Mesendoderm (in vitro differentiated cells): ENCODE data around the gene HOXC12.

Experiments used
- DNase-seq: peaks from one replicate; pipeline ENCODE4 v3.0.0; 2013
- H2AK5ac ChIP-seq: 2 replicates; pipeline ENCODE4 v1.6.1; 2013; ENCODE audit warnings: low read length, inconsistent platforms
- H2BK120ac ChIP-seq: 2 replicates; pipeline ENCODE4 v1.6.1; 2013; ENCODE audit warnings: low read depth, mild to moderate bottlenecking, low read length, moderate library complexity, mixed read lengths
- H2BK15ac ChIP-seq: replicated peaks from 2 replicates; pipeline ENCODE4 v1.6.1; 2013; ENCODE audit warnings: low read depth, mild to moderate bottlenecking, moderate library complexity
- H2BK5ac ChIP-seq: 2 replicates; pipeline ENCODE4 v1.6.1; 2013; ENCODE audit warnings: low read length, inconsistent platforms
- H3K18ac ChIP-seq: 2 replicates; pipeline ENCODE4 v1.6.1; 2013; ENCODE audit warnings: mild to moderate bottlenecking, low read length, mixed read lengths
- H3K23ac ChIP-seq: one replicate; pipeline ENCODE4 v1.6.1; 2013; ENCODE audit warnings: low read length
- H3K27ac ChIP-seq: 2 replicates; pipeline ENCODE4 v1.5.1; 2013; ENCODE audit warnings: low read depth, mild to moderate bottlenecking, inconsistent platforms, low read length, moderate library complexity
- H3K27me3 ChIP-seq: 2 replicates; pipeline ENCODE4 v1.6.1; 2013; ENCODE audit warnings: low read length, control low read depth, mild to moderate bottlenecking, inconsistent platforms; ENCODE audit not compliant: insufficient read depth, poor library complexity
- H3K36me3 ChIP-seq: 2 replicates; pipeline ENCODE4 v1.6.1; 2013; ENCODE audit warnings: low read length, inconsistent platforms; ENCODE audit not compliant: control insufficient read depth, insufficient read depth
- H3K4ac ChIP-seq: one replicate; pipeline ENCODE4 v1.6.1; 2013; ENCODE audit warnings: low read depth, mild to moderate bottlenecking, low read length, moderate library complexity
- H3K4me1 ChIP-seq: 2 replicates; pipeline ENCODE4 v1.6.1; 2013; ENCODE audit warnings: low read depth, low read length, inconsistent platforms; ENCODE audit not compliant: control insufficient read depth
- H3K4me2 ChIP-seq: 2 replicates; pipeline ENCODE4 v1.6.1; 2013; ENCODE audit warnings: low read length
- H3K4me3 ChIP-seq: 2 replicates; pipeline ENCODE4 v1.5.1; 2013; ENCODE audit warnings: mild to moderate bottlenecking, low read length
- H3K56ac ChIP-seq: one replicate; pipeline ENCODE4 v1.6.1; 2013; ENCODE audit warnings: low read length
- H3K79me1 ChIP-seq: 2 replicates; pipeline ENCODE4 v1.6.1; 2013; ENCODE audit warnings: low read length, inconsistent platforms
- H3K79me2 ChIP-seq: 2 replicates; pipeline ENCODE4 v1.6.1; 2013; ENCODE audit warnings: mild to moderate bottlenecking, low read length; ENCODE audit not compliant: control insufficient read depth, insufficient read depth
- H3K9ac ChIP-seq: 2 replicates; pipeline ENCODE4 v1.6.1; 2013; ENCODE audit warnings: low read length, inconsistent platforms
- H4K5ac ChIP-seq: one replicate; pipeline ENCODE4 v1.6.1; 2013; ENCODE audit warnings: low read length
- H4K8ac ChIP-seq: one replicate; pipeline ENCODE4 v1.6.1; 2013; ENCODE audit warnings: low read depth, mild to moderate bottlenecking, control low read depth, low read length, moderate library complexity
- WGBS: extraction: QIAGEN DNeasy Blood & Tissue Kit; methylation state at CpG from one replicate; pipeline ENCODE4 v1.1.7; 2013; ENCODE audit warnings: low lambda C conversion rate, missing lambda C conversion rate; ENCODE audit not compliant: insufficient coverage; ENCODE audit errors: extremely low coverage; 5-methylcytosine and 5-hydroxymethylcytosine counted together

HOXC12 gene

GRCh38 chr12:53987787-53988230, 33.1 kb downstream of the HOXC12 start:
- Histone ChIP-seq H2BK5ac (no peak overlapping the region), H3K18ac (no peak overlapping the region), H3K4me2 (no peak overlapping the region), H3K79me2 (no peaks in the 10 kb centered on the region), H3K79me1 (no peaks in the 10 kb centered on the region), H3K36me3 (no peaks in the 10 kb centered on the region), H3K27ac (no peak overlapping the region), H3K27me3 (peaks cover 91% of the 10 kb centered on the region), H3K9ac (no peak overlapping the region), H3K4me3 (no peak overlapping the region), H3K4me1 (no peaks in the 10 kb centered on the region), H4K8ac (no peak overlapping the region), H3K23ac (no peak overlapping the region), H2AK5ac (no peak overlapping the region), H2BK15ac (no peak overlapping the region), H3K4ac (no peak overlapping the region), H3K56ac (no peak overlapping the region), H2BK120ac (no peak overlapping the region), H4K5ac (no peak overlapping the region)
- no peak for DNase-seq
- no CpG with 5 or more reads among the region's 4 CpGs for WGBS

- Histone ChIP-seq H3K4me3 (no peak overlapping the region), H2AK5ac (no peak overlapping the region), H3K9ac (no peak overlapping the region), H3K4me2 (no peak overlapping the region), H3K56ac (no peak overlapping the region), H4K8ac (no peak overlapping the region), H2BK15ac (no peak overlapping the region), H4K5ac (no peak overlapping the region), H3K79me2 (no peaks in the 10 kb centered on the region), H2BK5ac (no peak overlapping the region), H3K23ac (no peak overlapping the region), H3K27me3 (peaks cover 91% of the 10 kb centered on the region), H2BK120ac (no peak overlapping the region), H3K4ac (no peak overlapping the region), H3K79me1 (no peaks in the 10 kb centered on the region), H3K36me3 (no peaks in the 10 kb centered on the region), H3K18ac (no peak overlapping the region), H3K27ac (no peak overlapping the region), H3K4me1 (no peaks in the 10 kb centered on the region)
- no peak for DNase-seq
- no CpG with 5 or more reads among the region's 5 CpGs for WGBS
These were observed 34.0 kb downstream of the HOXC12 start for GRCh38 chr12:53988541-53989226.

- Histone ChIP-seq H2AK5ac (no peak overlapping the region), H3K56ac (no peak overlapping the region), H3K79me1 (no peaks in the 10 kb centered on the region), H3K4me1 (no peaks in the 10 kb centered on the region), H3K4me3 (no peak overlapping the region), H3K4ac (no peak overlapping the region), H3K18ac (no peak overlapping the region), H3K36me3 (no peaks in the 10 kb centered on the region), H4K5ac (no peak overlapping the region), H4K8ac (no peak overlapping the region), H3K4me2 (no peak overlapping the region), H3K23ac (no peak overlapping the region), H2BK15ac (no peak overlapping the region), H2BK5ac (no peak overlapping the region), H3K27me3 (peaks cover 93% of the 10 kb centered on the region), H3K27ac (no peak overlapping the region), H3K79me2 (no peaks in the 10 kb centered on the region), H3K9ac (no peak overlapping the region), H2BK120ac (no peak overlapping the region)
- DNase-seq, result no peak
- WGBS, result no CpG with 5 or more reads among the region's 28 CpGs
These were observed 34.8 kb downstream of the HOXC12 start for GRCh38 chr12:53989227-53990113.

- Histone ChIP-seq H3K79me2 (no peaks in the 10 kb centered on the region), H2BK120ac (no peak overlapping the region), H3K27ac (no peak overlapping the region), H3K79me1 (no peaks in the 10 kb centered on the region), H3K4me2 (no peak overlapping the region), H4K5ac (no peak overlapping the region), H2BK15ac (no peak overlapping the region), H3K9ac (no peak overlapping the region), H3K56ac (no peak overlapping the region), H2AK5ac (no peak overlapping the region), H3K4ac (no peak overlapping the region), H3K18ac (no peak overlapping the region), H3K36me3 (no peaks in the 10 kb centered on the region), H3K4me3 (no peak overlapping the region), H3K23ac (no peak overlapping the region), H3K27me3 (peaks cover 97% of the 10 kb centered on the region), H3K4me1 (no peaks in the 10 kb centered on the region), H2BK5ac (no peak overlapping the region), H4K8ac (no peak overlapping the region)
- no peak for DNase-seq
- no CpG with 5 or more reads among the region's 27 CpGs for WGBS
These were observed 35.8 kb downstream of the HOXC12 start for GRCh38 chr12:53990311-53991076.

GRCh38 chr12:53991077-53991460, 36.4 kb downstream of the HOXC12 start:
- H4K5ac ChIP-seq, result no peak overlapping the region
- H3K27me3 ChIP-seq, result peaks cover 95% of the 10 kb centered on the region
- no CpG with 5 or more reads among the region's 8 CpGs for WGBS
- H3K79me1 ChIP-seq, result no peaks in the 10 kb centered on the region
- no peak overlapping the region for H3K18ac ChIP-seq
- no peaks in the 10 kb centered on the region for H3K36me3 ChIP-seq
- H3K4me1 ChIP-seq, result no peaks in the 10 kb centered on the region
- no peak overlapping the region for H3K56ac ChIP-seq
- H3K4me3 ChIP-seq, result no peak overlapping the region
- DNase-seq, result no peak
- H3K27ac ChIP-seq, result no peak overlapping the region
- H2BK15ac ChIP-seq, result no peak overlapping the region
- no peak overlapping the region for H3K4me2 ChIP-seq
- no peak overlapping the region for H3K9ac ChIP-seq
- no peak overlapping the region for H2BK120ac ChIP-seq
- H3K79me2 ChIP-seq, result no peaks in the 10 kb centered on the region
- H4K8ac ChIP-seq, result no peak overlapping the region
- H2BK5ac ChIP-seq, result no peak overlapping the region
- H3K23ac ChIP-seq, result no peak overlapping the region
- H3K4ac ChIP-seq, result no peak overlapping the region
- no peak overlapping the region for H2AK5ac ChIP-seq
